Retinal pigment epithelial cell (primary cell): ENCODE data around the gene CPLX4.

Experiments used
- DNase-seq: peaks from one replicate; pipeline ENCODE4 v3.0.0-alpha.2; 2010; ENCODE audit warnings: low read depth
- H3K4me3 ChIP-seq: 2 replicates; pipeline ENCODE4 v1.5.1; 2011; ENCODE audit warnings: mild to moderate bottlenecking, low read length, control low read depth, moderate library complexity
- TF ChIP-seq, protein P1 (sequence below): conservative IDR thresholded peaks from 2 replicates; pipeline ENCODE4 v1.5.1; 2011; ENCODE audit warnings: low read depth, low read length, control low read depth, inconsistent platforms

CPLX4 gene

GRCh38 chr18:59272221-59272888, 46.1 kb downstream of the CPLX4 start:
- no peak for DNase-seq
- peak overlapping the region; percentile 75 for H3K4me3 ChIP-seq
- TF ChIP-seq, protein P1, sequence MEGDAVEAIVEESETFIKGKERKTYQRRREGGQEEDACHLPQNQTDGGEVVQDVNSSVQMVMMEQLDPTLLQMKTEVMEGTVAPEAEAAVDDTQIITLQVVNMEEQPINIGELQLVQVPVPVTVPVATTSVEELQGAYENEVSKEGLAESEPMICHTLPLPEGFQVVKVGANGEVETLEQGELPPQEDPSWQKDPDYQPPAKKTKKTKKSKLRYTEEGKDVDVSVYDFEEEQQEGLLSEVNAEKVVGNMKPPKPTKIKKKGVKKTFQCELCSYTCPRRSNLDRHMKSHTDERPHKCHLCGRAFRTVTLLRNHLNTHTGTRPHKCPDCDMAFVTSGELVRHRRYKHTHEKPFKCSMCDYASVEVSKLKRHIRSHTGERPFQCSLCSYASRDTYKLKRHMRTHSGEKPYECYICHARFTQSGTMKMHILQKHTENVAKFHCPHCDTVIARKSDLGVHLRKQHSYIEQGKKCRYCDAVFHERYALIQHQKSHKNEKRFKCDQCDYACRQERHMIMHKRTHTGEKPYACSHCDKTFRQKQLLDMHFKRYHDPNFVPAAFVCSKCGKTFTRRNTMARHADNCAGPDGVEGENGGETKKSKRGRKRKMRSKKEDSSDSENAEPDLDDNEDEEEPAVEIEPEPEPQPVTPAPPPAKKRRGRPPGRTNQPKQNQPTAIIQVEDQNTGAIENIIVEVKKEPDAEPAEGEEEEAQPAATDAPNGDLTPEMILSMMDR: no peak

- peak; percentile 68 for DNase-seq
- peak overlapping the region; percentile 75 for H3K4me3 ChIP-seq
- TF ChIP-seq, protein P1: no peak
Measured at GRCh38 chr18:59271606-59272220, 46.7 kb downstream of the CPLX4 start.

DNA sequence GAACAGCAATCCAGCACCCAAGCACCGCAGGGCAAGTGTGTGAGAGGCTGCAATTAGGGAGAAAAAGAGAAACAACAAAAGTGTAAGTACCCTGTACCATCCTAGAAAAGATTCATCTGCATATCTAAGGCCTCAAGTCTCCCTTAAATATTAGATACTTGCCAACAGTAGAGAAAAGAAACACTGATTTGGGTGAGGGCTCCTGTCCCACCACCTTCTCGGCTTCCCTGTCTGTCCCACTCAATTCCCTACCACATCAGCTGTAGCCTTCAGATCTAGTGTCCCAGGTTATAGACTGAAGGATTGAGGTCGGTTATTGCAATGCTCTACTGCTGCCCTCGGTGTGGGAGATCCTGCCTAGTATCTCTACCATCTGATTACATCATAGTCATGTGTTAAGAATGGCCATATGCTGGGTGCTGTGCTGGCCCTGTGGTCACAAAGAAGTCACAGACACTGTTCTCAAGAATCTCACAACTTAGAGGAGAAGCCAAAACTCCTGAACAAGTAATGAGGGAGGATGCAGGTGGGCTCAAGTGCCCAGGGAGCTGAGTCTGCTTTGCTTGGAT, 47.7 kb downstream of the CPLX4 start:
- TF ChIP-seq, protein P1: no peak
- DNase-seq: no peak
- peak overlapping the region; percentile 75 for H3K4me3 ChIP-seq

- TF ChIP-seq, protein P1: no peak
- DNase-seq: no peak
- H3K4me3 ChIP-seq: no peak overlapping the region
Measured at GRCh38 chr18:59269563-59270119, 48.8 kb downstream of the CPLX4 start.

DNA sequence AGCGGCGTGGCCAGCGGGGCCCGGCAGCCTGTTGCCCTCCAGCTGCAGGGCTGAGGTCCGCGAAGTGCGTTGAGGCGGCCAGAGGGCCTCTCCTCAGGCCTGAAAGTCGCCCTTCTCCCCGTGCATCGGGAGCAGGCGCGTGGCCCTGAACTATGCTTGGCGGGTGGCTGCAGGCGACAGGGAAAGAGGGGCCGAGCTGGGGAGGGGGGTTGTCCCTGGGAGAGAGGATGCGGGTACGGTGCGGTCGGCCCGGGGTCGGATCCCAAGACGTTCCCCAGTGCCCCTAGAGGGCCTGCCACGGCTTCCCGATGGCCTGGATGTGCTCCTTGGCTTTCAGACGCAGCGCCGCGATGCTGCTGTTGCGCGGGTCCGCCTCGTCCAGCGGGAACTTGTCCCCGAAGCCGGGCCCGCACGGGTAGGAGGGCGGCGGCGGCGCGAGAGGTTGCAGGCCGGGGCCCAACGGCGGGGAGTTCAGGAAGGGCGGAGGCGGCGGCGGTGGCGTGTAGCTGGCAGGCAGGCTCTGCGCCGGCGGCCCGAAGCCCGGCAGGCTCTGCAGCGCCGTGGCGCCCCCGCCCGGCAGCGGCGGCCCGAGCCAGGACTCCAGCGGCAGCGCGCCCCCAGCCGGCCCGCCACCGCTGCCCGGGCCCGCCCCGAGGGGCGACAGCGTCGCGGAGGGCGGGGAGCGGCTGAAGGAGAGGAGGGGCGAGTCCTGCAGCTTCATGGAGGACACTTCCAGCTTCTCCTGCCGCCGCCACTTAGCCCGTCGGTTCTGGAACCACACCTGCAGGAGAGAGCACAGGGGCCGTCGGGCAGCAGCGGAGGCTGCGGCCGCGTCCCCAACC, 49.5 kb downstream of the CPLX4 start:
- no peak for DNase-seq
- no peak overlapping the region for H3K4me3 ChIP-seq
- TF ChIP-seq, protein P1: no peak

- H3K4me3 ChIP-seq: no peak overlapping the region
- TF ChIP-seq, protein P1: no peak
- no peak for DNase-seq
Measured at GRCh38 chr18:59268127-59268720, 50.2 kb downstream of the CPLX4 start.
